Globus pallidus (tissue), 1 donor: ENCODE measurements around the gene HYOU1.
"Not testable (repeated sequence)": the region's sequence is repeated elsewhere in the genome, so short reads cannot be mapped to it uniquely, and the experiment has no call there.

Experiments
- DNase-seq: peaks from one replicate; pipeline ENCODE4 v3.0.0-alpha.2; 2015; ENCODE audit warnings: low spot score

The HYOU1 gene

DNA sequence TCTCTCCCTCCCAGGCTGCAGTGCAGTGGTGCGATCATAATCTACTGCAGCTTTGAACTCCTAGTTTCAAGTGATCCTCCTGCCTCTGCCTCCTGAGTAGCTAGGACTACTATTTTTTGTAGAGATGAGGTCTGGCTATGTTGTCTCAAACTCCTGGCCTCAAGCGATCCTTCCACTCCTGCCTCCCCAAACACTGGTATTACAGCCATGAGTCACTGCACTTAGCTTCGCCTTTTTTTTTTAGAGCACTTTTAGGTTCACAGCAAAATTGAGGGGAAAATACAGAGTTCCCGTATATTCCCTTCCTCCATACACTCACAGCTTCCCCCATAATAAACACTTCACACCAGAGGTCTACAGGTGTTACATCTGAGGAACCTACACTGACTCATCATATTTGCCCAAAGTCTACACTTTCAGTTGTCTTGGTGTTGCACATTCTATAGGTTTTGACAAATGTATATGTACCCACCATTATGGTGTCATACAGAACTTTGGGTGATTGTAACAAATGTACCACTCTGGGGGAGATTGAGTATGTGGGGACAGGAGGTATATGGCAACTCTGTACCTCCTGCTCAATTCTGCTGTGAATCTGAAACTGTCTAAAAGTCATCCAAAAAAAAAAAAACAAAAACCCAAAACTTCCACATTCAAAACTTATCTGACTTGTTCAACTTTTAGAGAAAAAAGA is 15.0 kb downstream of the HYOU1 start:
- DNase-seq = no peak

DNA sequence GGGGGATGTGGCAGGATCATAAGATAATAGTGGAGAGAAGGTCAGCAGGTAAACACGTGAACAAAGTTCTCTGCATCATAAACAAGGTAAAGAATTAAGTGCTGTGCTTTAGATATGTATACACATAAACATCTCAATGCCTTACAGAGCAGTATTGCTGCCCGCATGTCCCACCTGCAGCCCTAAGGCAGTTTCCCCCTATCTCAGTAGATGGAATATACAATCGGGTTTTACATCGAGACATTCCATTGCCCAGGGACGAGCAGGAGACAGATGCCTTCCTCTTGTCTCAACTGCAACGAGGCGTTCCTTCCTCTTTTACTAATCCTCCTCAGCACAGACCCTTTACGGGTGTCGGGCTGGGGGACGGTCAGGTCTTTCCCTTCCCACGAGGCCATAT is 17.5 kb downstream of the HYOU1 start:
- not testable (repeated sequence) for DNase-seq

- no peak for DNase-seq
Observed at GRCh38 chr11:119038884-119039283, 18.1 kb downstream of the HYOU1 start.

- DNase-seq = no peak
Observed at GRCh38 chr11:119034813-119035212, 22.2 kb downstream of the HYOU1 start.

- not testable (repeated sequence) for DNase-seq
Observed at GRCh38 chr11:119033421-119033820, 23.6 kb downstream of the HYOU1 start.

GRCh38 chr11:119031912-119032280 is 25.1 kb downstream of the HYOU1 start:
- no peak for DNase-seq

GRCh38 chr11:119030329-119031047 is 26.5 kb downstream of the HYOU1 start, which contains the start of gene SLC37A4:
Gene SLC37A4, minus strand, starts transcription at chr11:119030877.
- peak; percentile 97 for DNase-seq

- DNase-seq = no peak
Observed at GRCh38 chr11:119030029-119030328, 27.0 kb downstream of the HYOU1 start.

DNA sequence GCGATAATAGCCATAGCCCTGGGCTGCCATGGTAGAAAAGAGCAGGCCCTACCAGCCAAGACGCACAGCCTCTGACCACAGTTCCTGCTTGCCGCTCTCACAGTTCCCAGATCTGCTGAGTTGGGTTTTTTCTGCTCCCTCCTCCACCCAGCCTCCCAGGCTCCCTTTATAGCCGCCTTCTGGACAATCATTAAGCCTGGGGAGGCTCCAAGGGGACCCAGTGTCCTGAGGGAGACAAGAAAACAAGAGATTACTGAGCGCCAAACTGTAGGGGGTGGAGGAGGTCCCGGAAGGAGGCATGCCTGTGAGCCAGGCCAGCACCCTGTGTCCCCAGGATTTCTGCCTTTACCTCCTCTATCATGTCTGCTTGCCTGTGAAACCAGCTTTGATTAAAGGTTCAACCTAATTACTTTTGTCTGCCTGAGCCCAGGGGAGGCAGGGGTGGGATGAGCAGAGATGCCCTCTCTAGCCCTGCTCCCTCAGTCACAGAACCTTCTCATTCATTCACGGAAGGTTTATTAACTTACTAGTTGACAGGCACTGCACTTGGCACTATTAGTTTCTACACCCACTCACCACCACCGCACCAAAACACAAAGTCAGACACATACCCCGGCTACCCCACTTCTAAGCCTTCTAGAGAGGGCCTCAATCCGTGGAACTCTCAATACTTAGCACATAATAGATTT is 27.5 kb downstream of the HYOU1 start:
- peak; percentile 26 for DNase-seq

GRCh38 chr11:119029069-119029339 is 28.0 kb downstream of the HYOU1 start:
- no peak for DNase-seq

GRCh38 chr11:119028346-119029068 is 28.5 kb downstream of the HYOU1 start:
- no peak for DNase-seq

- no peak for DNase-seq
Observed at GRCh38 chr11:119027561-119028345, 29.3 kb downstream of the HYOU1 start.

- no peak for DNase-seq
Observed at GRCh38 chr11:119026970-119027369, 30.0 kb downstream of the HYOU1 start.

DNA sequence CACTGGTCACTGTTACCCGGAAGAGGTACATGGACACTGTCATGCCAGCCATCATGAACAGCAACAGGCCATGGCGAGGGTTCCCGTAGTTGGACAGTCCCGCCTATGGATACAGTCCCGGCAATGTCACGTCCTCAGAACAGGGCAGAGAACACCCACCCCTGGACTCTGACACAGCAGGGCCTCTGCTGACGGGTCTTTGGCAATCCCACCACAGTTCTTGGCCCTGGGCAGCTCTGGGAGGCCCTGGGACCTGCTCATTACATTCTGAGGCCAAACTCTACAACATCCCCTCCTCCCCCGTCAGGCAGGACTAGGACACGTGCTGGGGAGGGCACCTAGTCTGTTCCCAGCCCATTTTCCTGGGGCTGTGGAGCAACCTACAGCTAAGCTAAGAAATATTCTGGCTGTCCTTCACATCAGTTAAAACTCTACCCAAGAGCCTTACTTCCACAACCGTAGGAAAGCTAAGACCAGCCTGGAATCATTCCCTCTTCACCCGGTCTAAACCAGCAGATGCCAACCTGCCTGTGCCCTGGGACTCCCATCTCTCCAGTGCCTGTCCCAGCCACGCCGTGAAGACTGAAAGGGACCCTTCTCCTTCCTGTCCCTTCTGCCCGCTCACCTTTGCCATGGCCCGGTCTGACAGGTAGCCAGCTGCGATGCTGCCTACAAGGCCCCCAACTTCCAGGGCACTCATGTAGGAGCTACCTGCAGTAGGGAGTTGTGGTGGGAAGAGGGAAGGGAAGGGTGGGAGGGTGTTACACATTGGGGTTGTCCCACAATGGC is 30.8 kb downstream of the HYOU1 start:
- no peak for DNase-seq

- no peak for DNase-seq
Observed at GRCh38 chr11:119025541-119025940, 31.5 kb downstream of the HYOU1 start.

GRCh38 chr11:119025099-119025473 is 31.9 kb downstream of the HYOU1 start:
- no peak for DNase-seq

GRCh38 chr11:119024430-119025098 is 32.4 kb downstream of the HYOU1 start:
- no peak for DNase-seq

DNA sequence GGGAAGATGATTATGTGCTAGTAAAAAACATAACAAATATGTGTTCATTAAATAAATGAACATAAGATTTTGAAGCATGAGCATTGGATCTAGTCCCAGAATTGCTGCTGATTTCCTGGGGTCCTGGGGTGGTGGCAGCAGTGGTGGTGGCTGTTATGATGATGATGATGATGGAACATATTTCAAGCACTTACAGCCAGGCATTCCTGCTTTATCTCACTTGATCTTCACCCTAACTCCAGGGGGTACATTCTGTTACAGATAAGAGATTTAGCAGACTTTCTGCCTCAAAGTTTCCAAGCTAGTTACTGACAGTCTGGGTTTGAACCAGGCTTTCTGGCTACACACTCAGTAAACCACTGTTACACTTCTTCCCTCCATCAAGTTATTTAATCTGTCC is 33.3 kb downstream of the HYOU1 start:
- DNase-seq = no peak

DNA sequence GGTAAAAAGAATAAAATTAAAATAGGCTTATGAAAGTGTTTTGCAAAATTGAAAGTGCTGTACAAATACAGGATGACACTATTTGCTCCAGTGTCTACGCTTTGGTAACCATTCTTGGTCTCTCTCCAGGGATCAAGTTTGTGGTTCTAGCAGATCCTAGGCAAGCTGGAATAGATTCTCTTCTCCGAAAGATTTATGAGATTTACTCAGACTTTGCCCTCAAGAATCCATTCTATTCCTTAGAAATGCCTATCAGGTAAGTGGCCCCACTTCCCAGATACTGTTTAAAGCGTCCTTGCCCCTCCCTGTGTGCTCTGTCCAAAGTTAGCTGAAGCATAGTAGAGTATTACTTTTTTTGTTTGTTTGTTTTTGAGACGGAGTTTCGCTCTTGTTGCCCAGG is 35.4 kb downstream of the HYOU1 start:
- DNase-seq = no peak

- DNase-seq = no peak
Observed at GRCh38 chr11:119019996-119020395, 37.0 kb downstream of the HYOU1 start.
